Activated B cell treated with CpG ODN at 0.5 μM for 24 hours (primary cell): ENCODE results near the gene NAA35. TPM values are rescaled to one million over a fixed set of nuclear protein-coding genes. Genes with fewer than 3 reads are reported as not detected.

Source experiments
- ATAC-seq: fragments of 200-7000 bp; cut with Tn5 transposase; one replicate; pipeline ENCODE4 v1.10.0; 2021; ENCODE audit warnings: low read depth, mild to moderate bottlenecking, moderate library complexity
- CTCF ChIA-PET: fragments of 350-600 bp; sonication (Branson Sonifier 250); formaldehyde crosslinking; loops from one replicate; lab custom pipeline; 2021; ENCODE audit warnings: antibody characterized with exemption; lab: Charles Lee
- POLR2A ChIA-PET: fragments of 350-600 bp; sonication (Branson Sonifier 250); formaldehyde crosslinking; loops from one replicate; lab custom pipeline; 2021; ENCODE audit warnings: antibody characterized with exemption; lab: Charles Lee
- DNase-seq: peaks from one replicate; pipeline ENCODE4 v3.0.0; 2022
- H3K27ac Mint-ChIP-seq: one replicate; pipeline ENCODE4 v1.8.0; 2020; ENCODE audit warnings: mixed read lengths
- H3K27me3 Mint-ChIP-seq: one replicate; pipeline ENCODE4 v1.8.0; 2021; ENCODE audit warnings: mixed read lengths
- H3K36me3 Mint-ChIP-seq: one replicate; pipeline ENCODE4 v1.8.0; 2021; ENCODE audit warnings: low read depth, mixed read lengths
- H3K4me1 Mint-ChIP-seq: one replicate; pipeline ENCODE4 v1.8.0; 2021; ENCODE audit warnings: mixed read lengths
- H3K4me3 Mint-ChIP-seq: one replicate; pipeline ENCODE4 v1.8.0; 2020; ENCODE audit warnings: mild to moderate bottlenecking, mixed read lengths
- H3K9me3 Mint-ChIP-seq: one replicate; pipeline ENCODE4 v1.8.0; 2020; ENCODE audit warnings: mixed read lengths
- CTCF ChIP-seq: fragments of 200-600 bp; IDR thresholded peaks from one replicate; pipeline ENCODE4 v1.8.0; 2022; ENCODE audit warnings: antibody characterized with exemption, mild to moderate bottlenecking
- intact Hi-C: fragments of 100-400 bp; cut with micrococcal nuclease; formaldehyde crosslinking; loops from one replicate; pipeline ENCODE4 v1.15.1; 2024
- total RNA-seq: library from RNA; stranded (reverse); gene quantifications from 2 replicates; pipeline ENCODE4 v1.2.3, GENCODE V29; 2022

Gene NAA35
- total RNA-seq, 1 donor from 2014 or later = 18.9 TPM

GRCh38 chr9:86061972-86062739 is 121.2 kb downstream of the NAA35 start:
- DNase-seq = no peak
- Mint-ChIP-seq H3K36me3 (no peaks in the 10 kb centered on the region), H3K27ac (no peak overlapping the region)

GRCh38 chr9:86062845-86063693 is 122.1 kb downstream of the NAA35 start:
- H3K9me3 Mint-ChIP-seq = no peaks in the 10 kb centered on the region
- no peaks in the 10 kb centered on the region for H3K4me1 Mint-ChIP-seq
- H3K27ac Mint-ChIP-seq = no peak overlapping the region
- no peaks in the 10 kb centered on the region for H3K36me3 Mint-ChIP-seq
- ChIA-PET CTCF (no interaction called here), POLR2A (no interaction called here)
- no peak for TF ChIP-seq CTCF
- H3K27me3 Mint-ChIP-seq = peaks cover 6% of the 10 kb centered on the region
- DNase-seq (no peak), ATAC-seq (no peak)
- H3K4me3 Mint-ChIP-seq = no peak overlapping the region
- intact Hi-C loops = no loop called here

More at GRCh38 chr9:86061972-86062739, 121.2 kb downstream of the NAA35 start:
- H3K27me3 Mint-ChIP-seq = peaks cover 6% of the 10 kb centered on the region
- no peak overlapping the region for H3K4me3 Mint-ChIP-seq
- intact Hi-C loops = no loop called here
- CTCF ChIA-PET = no interaction called here
- no peaks in the 10 kb centered on the region for H3K9me3 Mint-ChIP-seq
- TF ChIP-seq CTCF = no peak
- POLR2A ChIA-PET = no interaction called here
- no peak for ATAC-seq
- no peaks in the 10 kb centered on the region for H3K4me1 Mint-ChIP-seq

- no peaks in the 10 kb centered on the region for H3K9me3 Mint-ChIP-seq
- peaks cover 3% of the 10 kb centered on the region for H3K27me3 Mint-ChIP-seq
- ChIA-PET POLR2A (no interaction called here), CTCF (no interaction called here)
- H3K4me1 Mint-ChIP-seq = no peaks in the 10 kb centered on the region
- DNase-seq (no peak), ATAC-seq (no peak)
- intact Hi-C loops = no loop called here
- H3K27ac Mint-ChIP-seq = no peak overlapping the region
- no peak for TF ChIP-seq CTCF
- no peak overlapping the region for H3K4me3 Mint-ChIP-seq
- H3K36me3 Mint-ChIP-seq = no peaks in the 10 kb centered on the region
These were observed 123.3 kb downstream of the NAA35 start for GRCh38 chr9:86064220-86064619.

- H3K36me3 Mint-ChIP-seq = no peaks in the 10 kb centered on the region
- ChIA-PET POLR2A (no interaction called here), CTCF (no interaction called here)
- H3K4me3 Mint-ChIP-seq = no peak overlapping the region
- TF ChIP-seq CTCF = no peak
- H3K4me1 Mint-ChIP-seq = no peaks in the 10 kb centered on the region
- no peak for DNase-seq
- no peaks in the 10 kb centered on the region for H3K27me3 Mint-ChIP-seq
- intact Hi-C loops = no loop called here
- no peaks in the 10 kb centered on the region for H3K9me3 Mint-ChIP-seq
- ATAC-seq = no peak
- no peak overlapping the region for H3K27ac Mint-ChIP-seq
These were observed 128.4 kb downstream of the NAA35 start for GRCh38 chr9:86069206-86069869.

Other genes starting within 250 kb of the NAA35 start
- gene AGTPBP1, start 199.2 kb upstream of the NAA35 start, total RNA-seq = 25.9 and 26.7 TPM in 2 replicates
- 0.44 and 0.80 TPM in 2 replicates for gene GOLM1, start 158.4 kb downstream of the NAA35 start, total RNA-seq